Breast epithelium (tissue), 4 donors: ENCODE data around the gene NAT16. TPM values are rescaled to one million over a fixed set of nuclear protein-coding genes. Genes with fewer than 3 reads are reported as not detected.
"Not testable (repeated sequence)": the region's sequence is repeated elsewhere in the genome, so short reads cannot be mapped to it uniquely, and the experiment has no call there.

Experiments used
- DNase-seq, 2 donors: peaks; one replicate each; pipeline ENCODE4 v3.0.0-alpha.2; 2019; ENCODE audit warnings: low spot score in 2 of 2
- H3K27ac ChIP-seq, 2 donors: fragments of 200-600 bp; sonication (generic) in 1 of 2; one replicate each; pipeline ENCODE4 v1.5.1; 2016 to 2019; ENCODE audit warnings: mild to moderate bottlenecking in 1 of 2
- H3K27me3 ChIP-seq, 2 donors: fragments of 200-600 bp; sonication (generic) in 1 of 2; one replicate each; pipeline versions ENCODE4 v1.5.1 to v1.6.0; 2017 to 2019; ENCODE audit warnings: control low read depth in 1 of 2, mild to moderate bottlenecking in 1 of 2
- H3K36me3 ChIP-seq: fragments of 200-600 bp; one replicate; pipeline ENCODE4 v1.5.1; 2019
- H3K4me1 ChIP-seq, 2 donors: fragments of 200-600 bp; sonication (generic); one replicate each; pipeline ENCODE4 v1.5.1; 2016 to 2019; ENCODE audit warnings: control low read depth in 1 of 2
- H3K4me3 ChIP-seq, 3 donors: fragments of 200-600 bp; sonication (generic); 1 replicate in 2 of 3; 2 replicates in 1 of 3; pipeline ENCODE4 v1.5.1; 2016 to 2019; ENCODE audit warnings: mild to moderate bottlenecking in 3 of 3, moderate library complexity in 2 of 3
- H3K9me3 ChIP-seq, 2 donors: fragments of 200-600 bp; sonication (generic) in 1 of 2; one replicate each; pipeline ENCODE4 v1.5.1; 2016 to 2019; ENCODE audit warnings: control low read depth in 1 of 2
- CTCF ChIP-seq, 3 donors: fragments of 450-650 bp; IDR thresholded peaks; one replicate each; pipeline ENCODE4 v1.5.1; 2016 to 2017; ENCODE audit warnings: antibody characterized with exemption in 3 of 3, mild to moderate bottlenecking in 3 of 3, moderate library complexity in 3 of 3
- POLR2A ChIP-seq: fragments of 450-650 bp; IDR thresholded peaks from one replicate; pipeline ENCODE4 v1.6.1; 2016; ENCODE audit warnings: antibody characterized with exemption, mild to moderate bottlenecking, moderate library complexity
- POLR2AphosphoS5 ChIP-seq, 3 donors: sonication (generic); formaldehyde crosslinking; IDR thresholded peaks; one replicate each; pipeline ENCODE4 v1.6.1; 2017; ENCODE audit warnings: antibody characterized with exemption in 3 of 3
- intact Hi-C: fragments of 100-400 bp; cut with DNase I; formaldehyde crosslinking; loops from one replicate; pipeline ENCODE4 v1.15.1; 2023; ENCODE audit warnings: low total_unique reads
- total RNA-seq, 3 donors: library from RNA; depleted of rRNA; stranded (reverse); fragments of >200 nt; gene quantifications; one replicate each; pipeline ENCODE4 v1.1.0, GENCODE V29; 2016

Gene NAT16
- total RNA-seq, 3 donors from 2014 or later = not detected

GRCh38 chr7:101122933-101123702 lies 57.0 kb downstream of the NAT16 start:
- no peak overlapping the region for H3K4me3 ChIP-seq
- TF ChIP-seq CTCF (IDR thresholded peaks at IDR 0.05) = no peak
- TF ChIP-seq POLR2A = no peak

GRCh38 chr7:101121991-101122932 lies 57.8 kb downstream of the NAT16 start:
- no peaks in the 10 kb centered on the region for H3K4me1 ChIP-seq
- peak; percentile 29 to 43 (median 29) for TF ChIP-seq POLR2AphosphoS5 (IDR thresholded peaks at IDR 0.05)
- TF ChIP-seq CTCF (IDR thresholded peaks at IDR 0.05) = no peak
- no peaks in the 10 kb centered on the region for H3K27me3 ChIP-seq
- intact Hi-C loops = no loop called here
- H3K9me3 ChIP-seq = no peaks in the 10 kb centered on the region
- peak overlapping the region; percentile 29 to 62 (median 41) for H3K4me3 ChIP-seq
- H3K27ac ChIP-seq = peak overlapping the region; percentile 69 to 90
- DNase-seq = peak in 1 of 2 donors; percentile 42
- H3K36me3 ChIP-seq = no peaks in the 10 kb centered on the region

More at GRCh38 chr7:101122933-101123702, 57.0 kb downstream of the NAT16 start:
- no peaks in the 10 kb centered on the region for H3K27me3 ChIP-seq
- intact Hi-C loops = no loop called here
- H3K4me1 ChIP-seq = no peaks in the 10 kb centered on the region
- H3K27ac ChIP-seq = peak overlapping the region; percentile 69 to 90
- no peak for DNase-seq
- no peaks in the 10 kb centered on the region for H3K9me3 ChIP-seq
- H3K36me3 ChIP-seq = no peaks in the 10 kb centered on the region

GRCh38 chr7:101121631-101121990 lies 58.5 kb downstream of the NAT16 start:
- DNase-seq, intact Hi-C loops, H3K27me3 ChIP-seq, H3K4me1 ChIP-seq, H3K9me3 ChIP-seq, H3K36me3 ChIP-seq: not testable (repeated sequence)
- H3K4me3 ChIP-seq = peak overlapping the region; percentile 29 to 62 (median 41)
- peak overlapping the region; percentile 69 to 90 for H3K27ac ChIP-seq

Other genes starting within 250 kb of the NAT16 start
- under 1 TPM; under 0.01 to 0.29 (median 0.16) TPM for gene MUC3A, start 230.8 kb downstream of the NAT16 start, total RNA-seq
- 1 to 10 TPM in 2 of 3 donors, not detected in 1; 1.4 to 5.2 TPM for gene MUC12, start 210.7 kb downstream of the NAT16 start, total RNA-seq
- gene MUC17, start 160.2 kb downstream of the NAT16 start, total RNA-seq = under 1 TPM in 1 of 3 donors, not detected in 2; under 0.01 TPM
- gene TRIM56, start 94.8 kb downstream of the NAT16 start, total RNA-seq = 10 to 100 TPM; 14.1 to 21.6 (median 19.9) TPM
- gene SERPINE1, start 53.2 kb downstream of the NAT16 start, total RNA-seq = 10 to 100 TPM in 1 of 3 donors, 1 to 10 TPM in 2; 6.2 to 24.3 (median 7.4) TPM
- 10 to 100 TPM; 29.6 to 55.7 (median 44.6) TPM for gene AP1S1, start 25.8 kb downstream of the NAT16 start, total RNA-seq
- gene VGF, start 14.7 kb downstream of the NAT16 start, total RNA-seq = under 1 TPM in 1 of 3 donors, not detected in 2; 0.16 TPM
- 1 to 10 TPM in 1 of 3 donors, not detected in 2; 2.6 TPM for gene MOGAT3, start 20.7 kb upstream of the NAT16 start, total RNA-seq
- gene PLOD3, start 37.3 kb upstream of the NAT16 start, total RNA-seq = 10 to 100 TPM; 23.9 to 46.2 (median 43.2) TPM
- 100 to 1,000 TPM in 1 of 3 donors, 10 to 100 TPM in 2; 80.2 to 107 (median 91.4) TPM for gene ZNHIT1, start 37.9 kb upstream of the NAT16 start, total RNA-seq
- 10 to 100 TPM; 14.4 to 44.6 (median 17.1) TPM for gene CLDN15, start 57.5 kb upstream of the NAT16 start, total RNA-seq
- 100 to 1,000 TPM; 252 to 432 (median 278) TPM for gene FIS1, start 64.8 kb upstream of the NAT16 start, total RNA-seq
- gene IFT22, start 141.5 kb upstream of the NAT16 start, total RNA-seq = 10 to 100 TPM; 19.7 to 33.4 (median 24.5) TPM
- not detected for gene COL26A1, start 182.6 kb upstream of the NAT16 start, total RNA-seq